Gastrocnemius medialis (tissue), 4 donors: ENCODE results near the gene LRRC4C. TPM values are rescaled to one million over a fixed set of nuclear protein-coding genes. Genes with fewer than 3 reads are reported as not detected.

ENCODE experiments used
- ATAC-seq, 2 donors: fragments of 150-250 bp; one replicate each; pipeline ENCODE4 v1.9.1; 2016
- DNase-seq, 2 donors: peaks; one replicate each; pipeline ENCODE4 v3.0.0-alpha.2; 2019
- H3K27ac ChIP-seq, 4 donors: fragments of 200-600 bp; sonication (generic); 1 replicate in 1 of 4; 2 replicates in 3 of 4; pipeline ENCODE4 v1.5.1; 2016 to 2018; ENCODE audit warnings: mild to moderate bottlenecking in 2 of 4, moderate library complexity in 1 of 4
- H3K27me3 ChIP-seq, 3 donors: fragments of 200-600 bp; sonication (generic) in 2 of 3; 1 replicate in 1 of 3; 2 replicates in 2 of 3; pipeline versions ENCODE4 v1.5.1 to v1.6.0; 2016 to 2019; ENCODE audit warnings: mild to moderate bottlenecking in 1 of 3, moderate library complexity in 1 of 3
- H3K36me3 ChIP-seq, 2 donors: fragments of 200-600 bp; sonication (generic) in 1 of 2; one replicate each; pipeline ENCODE4 v1.5.1; 2017 to 2018
- H3K4me1 ChIP-seq, 2 donors: fragments of 200-600 bp; sonication (generic) in 1 of 2; one replicate each; pipeline ENCODE4 v1.5.1; 2016 to 2017; ENCODE audit warnings: mild to moderate bottlenecking in 2 of 2
- H3K4me3 ChIP-seq, 4 donors: fragments of 200-600 bp; sonication (generic) in 3 of 4; 1 replicate in 1 of 4; 2 replicates in 3 of 4; pipeline ENCODE4 v1.5.1; 2016 to 2019; ENCODE audit warnings: mild to moderate bottlenecking in 2 of 4
- H3K9me3 ChIP-seq, 3 donors: fragments of 200-600 bp; sonication (generic) in 2 of 3; 1 replicate in 1 of 3; 2 replicates in 2 of 3; pipeline ENCODE4 v1.5.1; 2016 to 2019
- POLR2A ChIP-seq, 2 donors: fragments of 450-650 bp; IDR thresholded peaks; one replicate each; pipeline ENCODE4 v1.6.1; 2017; ENCODE audit warnings: antibody characterized with exemption in 2 of 2, mild to moderate bottlenecking in 2 of 2, moderate library complexity in 2 of 2
- in situ Hi-C, 4 donors: fragments of 200-750 bp; cut with MboI; loops; one replicate each; pipeline versions ENCODE4 v1.15.0 to v1.8.0; 2017; ENCODE audit warnings: low sequenced_read_pairs in 4 of 4
- intact Hi-C: fragments of 100-400 bp; cut with DNase I; formaldehyde crosslinking; loops from one replicate; pipeline ENCODE4 v1.15.1; 2023; ENCODE audit warnings: low total_unique reads
- total RNA-seq, 4 donors: library from RNA; depleted of rRNA; stranded (reverse); fragments of >200 nt; gene quantifications; one replicate each; pipeline versions ENCODE4 v1.1.0 to v1.2.3, GENCODE V29; 2016
- TF ChIP-seq, protein P1 (sequence below), 5 experiments: fragments of 450-650 bp in 3 of 5; fragments of 200-600 bp in 2 of 5; sonication (generic) in 2 of 5; IDR thresholded peaks in 4 of 5; conservative IDR thresholded peaks in 1 of 5; 1 replicate in 4 of 5; 2 replicates in 1 of 5; pipeline ENCODE4 v1.5.1; 2016 to 2019; ENCODE audit warnings: antibody characterized with exemption in 5 of 5, mild to moderate bottlenecking in 3 of 5, moderate library complexity in 3 of 5

LRRC4C gene
- total RNA-seq, 4 donors from 2014 or later = 0.15 to 0.59 (median 0.24) TPM; not detected in 1

DNA sequence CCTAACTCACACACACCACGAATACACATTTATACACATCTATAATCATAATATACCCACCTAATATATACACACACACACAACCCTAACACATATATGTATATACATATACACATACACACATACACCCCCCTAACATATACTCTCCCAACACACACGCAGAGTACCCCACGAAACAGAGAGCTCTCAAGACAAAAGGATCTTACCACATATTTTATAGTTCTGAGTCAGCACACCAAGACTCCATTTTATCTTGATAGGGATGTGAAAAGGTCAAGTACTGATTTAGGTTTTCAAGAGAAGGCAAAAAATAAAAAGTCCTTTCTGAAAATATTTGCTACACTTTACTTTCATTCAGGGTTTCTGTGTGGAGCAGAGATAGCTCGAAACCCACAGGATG is 1207.2 kb downstream of the LRRC4C start:
- Histone ChIP-seq H3K9me3 (no peaks in the 10 kb centered on the region), H3K4me1 (no peaks in the 10 kb centered on the region), H3K27ac (no peak overlapping the region), H3K4me3 (no peak overlapping the region), H3K36me3 (no peaks in the 10 kb centered on the region), H3K27me3 (no peaks in the 10 kb centered on the region)
- intact Hi-C loops = no loop called here
- no peak for ATAC-seq
- TF ChIP-seq POLR2A (IDR thresholded peaks at IDR 0.05) = no peak
- TF ChIP-seq, protein P1, sequence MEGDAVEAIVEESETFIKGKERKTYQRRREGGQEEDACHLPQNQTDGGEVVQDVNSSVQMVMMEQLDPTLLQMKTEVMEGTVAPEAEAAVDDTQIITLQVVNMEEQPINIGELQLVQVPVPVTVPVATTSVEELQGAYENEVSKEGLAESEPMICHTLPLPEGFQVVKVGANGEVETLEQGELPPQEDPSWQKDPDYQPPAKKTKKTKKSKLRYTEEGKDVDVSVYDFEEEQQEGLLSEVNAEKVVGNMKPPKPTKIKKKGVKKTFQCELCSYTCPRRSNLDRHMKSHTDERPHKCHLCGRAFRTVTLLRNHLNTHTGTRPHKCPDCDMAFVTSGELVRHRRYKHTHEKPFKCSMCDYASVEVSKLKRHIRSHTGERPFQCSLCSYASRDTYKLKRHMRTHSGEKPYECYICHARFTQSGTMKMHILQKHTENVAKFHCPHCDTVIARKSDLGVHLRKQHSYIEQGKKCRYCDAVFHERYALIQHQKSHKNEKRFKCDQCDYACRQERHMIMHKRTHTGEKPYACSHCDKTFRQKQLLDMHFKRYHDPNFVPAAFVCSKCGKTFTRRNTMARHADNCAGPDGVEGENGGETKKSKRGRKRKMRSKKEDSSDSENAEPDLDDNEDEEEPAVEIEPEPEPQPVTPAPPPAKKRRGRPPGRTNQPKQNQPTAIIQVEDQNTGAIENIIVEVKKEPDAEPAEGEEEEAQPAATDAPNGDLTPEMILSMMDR (IDR thresholded peaks at IDR 0.05 in 4 of 5, conservative IDR thresholded peaks at IDR 0.05 in 1 of 5) = no peak
- in situ Hi-C loops = no loop called here
- no peak for DNase-seq

DNA sequence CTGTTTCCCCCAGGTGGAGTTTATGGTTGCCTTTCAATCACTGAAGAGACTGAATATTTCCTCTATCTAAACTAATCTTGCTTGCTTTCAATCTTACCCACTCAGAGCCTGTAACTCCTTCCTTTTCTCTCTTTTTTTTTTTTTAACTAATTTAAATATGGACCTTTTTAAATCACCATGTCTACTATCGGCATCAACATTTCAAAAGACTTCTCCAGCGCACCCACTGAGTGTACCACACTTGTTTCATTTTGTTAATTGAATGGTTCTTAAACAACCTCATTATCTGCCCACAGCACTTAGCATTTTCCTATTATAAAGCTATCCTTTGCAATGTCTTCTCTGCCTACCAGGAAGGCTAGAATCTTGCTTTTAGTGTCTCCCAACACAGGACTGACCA is 1212.5 kb downstream of the LRRC4C start:
- Histone ChIP-seq H3K27ac (no peak overlapping the region), H3K4me3 (no peak overlapping the region), H3K36me3 (no peaks in the 10 kb centered on the region), H3K9me3 (no peaks in the 10 kb centered on the region), H3K4me1 (no peaks in the 10 kb centered on the region), H3K27me3 (no peaks in the 10 kb centered on the region)
- DNase-seq (no peak), ATAC-seq (no peak)
- TF ChIP-seq, protein P1 (IDR thresholded peaks at IDR 0.05 in 4 of 5, conservative IDR thresholded peaks at IDR 0.05 in 1 of 5) = no peak
- no peak for TF ChIP-seq POLR2A (IDR thresholded peaks at IDR 0.05)
- intact Hi-C loops = no loop called here
- in situ Hi-C loops = no loop called here

DNA sequence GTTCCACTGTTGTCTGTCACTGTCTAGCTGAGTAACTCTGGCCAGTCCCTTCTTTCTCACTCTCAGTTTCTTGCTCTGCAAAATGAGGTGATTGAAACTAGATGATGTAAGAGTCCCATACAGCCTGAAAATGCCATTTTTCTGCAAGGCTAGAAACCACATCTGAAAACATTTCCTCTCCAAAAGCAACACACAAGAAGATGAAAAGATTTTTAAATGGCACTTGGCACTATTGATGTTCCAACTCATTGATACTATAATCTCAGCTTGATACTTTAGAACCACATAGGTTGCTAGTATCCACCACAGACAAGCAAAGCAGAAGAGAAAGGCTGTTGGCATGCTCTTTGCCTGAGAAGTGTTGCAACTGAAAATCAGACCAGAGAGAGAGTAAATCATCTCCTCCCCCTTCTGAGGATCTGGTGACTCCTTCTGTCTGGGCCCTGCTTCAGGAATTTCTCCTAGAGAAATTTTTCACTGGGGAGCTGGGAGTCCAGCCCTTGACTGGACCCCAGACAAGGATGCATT is 1217.9 kb downstream of the LRRC4C start:
- ATAC-seq (peak; percentile 61 to 63), DNase-seq (peak; percentile 2 to 24)
- TF ChIP-seq, protein P1 (IDR thresholded peaks at IDR 0.05 in 4 of 5, conservative IDR thresholded peaks at IDR 0.05 in 1 of 5) = no peak
- no peak for TF ChIP-seq POLR2A (IDR thresholded peaks at IDR 0.05)
- in situ Hi-C loops = no loop called here
- Histone ChIP-seq H3K4me3 (no peak overlapping the region), H3K27ac (no peak overlapping the region), H3K4me1 (no peaks in the 10 kb centered on the region), H3K9me3 (no peaks in the 10 kb centered on the region), H3K27me3 (no peaks in the 10 kb centered on the region), H3K36me3 (no peaks in the 10 kb centered on the region)
- intact Hi-C loops = no loop called here

DNA sequence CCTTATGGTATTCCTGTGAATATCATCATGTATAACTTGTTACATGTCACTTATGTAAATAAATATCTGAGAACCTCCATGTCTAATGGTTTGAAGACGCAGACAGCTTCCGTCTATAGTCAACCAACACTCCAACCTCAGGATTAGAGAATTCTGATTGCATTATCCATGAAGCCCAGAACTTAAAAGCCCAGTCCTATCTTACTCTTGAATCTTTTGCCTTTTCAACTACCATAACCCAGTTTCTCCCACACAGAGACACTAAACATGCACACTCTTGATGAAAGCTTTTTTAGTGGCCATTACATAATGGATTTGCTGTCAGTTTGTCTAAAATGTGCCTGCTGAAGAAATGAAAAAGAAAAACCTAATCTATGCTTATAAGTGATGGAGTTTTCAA is 1219.2 kb downstream of the LRRC4C start:
- no peak overlapping the region for H3K4me3 ChIP-seq
- H3K36me3 ChIP-seq = no peaks in the 10 kb centered on the region
- TF ChIP-seq, protein P1 (IDR thresholded peaks at IDR 0.05 in 4 of 5, conservative IDR thresholded peaks at IDR 0.05 in 1 of 5) = no peak
- no peak for TF ChIP-seq POLR2A (IDR thresholded peaks at IDR 0.05)
- no peak overlapping the region for H3K27ac ChIP-seq
- H3K9me3 ChIP-seq = no peaks in the 10 kb centered on the region
- H3K27me3 ChIP-seq = no peaks in the 10 kb centered on the region
- H3K4me1 ChIP-seq = no peaks in the 10 kb centered on the region
- DNase-seq (no peak), ATAC-seq (no peak)
- in situ Hi-C loops = no loop called here
- intact Hi-C loops = no loop called here

DNA sequence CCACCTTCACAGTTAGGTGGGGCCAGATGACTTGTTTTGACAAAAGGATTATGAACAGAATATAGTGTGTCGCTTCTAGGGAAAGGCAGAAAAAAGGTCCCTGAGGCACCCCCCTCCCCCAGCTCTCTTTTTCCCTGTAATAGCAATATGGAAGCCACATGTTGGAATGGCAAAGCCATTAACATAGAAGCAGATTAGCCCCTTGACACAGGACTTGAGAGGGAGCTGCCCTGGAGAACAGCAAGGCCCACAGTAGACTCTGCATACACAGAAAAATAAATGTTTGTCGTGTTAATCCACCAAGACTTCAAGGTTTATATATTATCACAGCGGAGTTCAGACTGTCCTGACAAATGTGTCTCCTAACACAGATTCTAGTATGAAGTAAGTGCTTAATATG is 1222.9 kb downstream of the LRRC4C start:
- Histone ChIP-seq H3K27me3 (no peaks in the 10 kb centered on the region), H3K36me3 (no peaks in the 10 kb centered on the region), H3K9me3 (no peaks in the 10 kb centered on the region), H3K27ac (no peak overlapping the region), H3K4me3 (no peak overlapping the region), H3K4me1 (no peaks in the 10 kb centered on the region)
- DNase-seq (no peak), ATAC-seq (no peak)
- TF ChIP-seq, protein P1 (IDR thresholded peaks at IDR 0.05 in 4 of 5, conservative IDR thresholded peaks at IDR 0.05 in 1 of 5) = no peak
- no peak for TF ChIP-seq POLR2A (IDR thresholded peaks at IDR 0.05)
- in situ Hi-C loops = no loop called here
- intact Hi-C loops = no loop called here
